Measurements from ENCODE around the gene MAD1L1.

The MAD1L1 gene

GRCh38 chr7:1924258-1924817 lies 308.4 kb downstream of the MAD1L1 start:
- Histone ChIP-seq H3K9me3 (no peaks in the 10 kb centered on the region), H3K4me3 (ENCODE audit: low read depth in 1 of 2, low read length in 1 of 2) (no peak overlapping the region), H3K4me1 (ENCODE audit: control insufficient read depth in 1 of 2, insufficient read depth in 1 of 2, low read depth in 1 of 2, low read length in 1 of 2) (peaks cover 0 to 8% of the 10 kb centered on the region in 2 experiments), H3K27ac (no peak overlapping the region), H3K36me3 (no peaks in the 10 kb centered on the region), H3K27me3 (peaks cover 20% of the 10 kb centered on the region)
- no peak for TF ChIP-seq CTCF (IDR thresholded peaks at IDR 0.05)

DNA sequence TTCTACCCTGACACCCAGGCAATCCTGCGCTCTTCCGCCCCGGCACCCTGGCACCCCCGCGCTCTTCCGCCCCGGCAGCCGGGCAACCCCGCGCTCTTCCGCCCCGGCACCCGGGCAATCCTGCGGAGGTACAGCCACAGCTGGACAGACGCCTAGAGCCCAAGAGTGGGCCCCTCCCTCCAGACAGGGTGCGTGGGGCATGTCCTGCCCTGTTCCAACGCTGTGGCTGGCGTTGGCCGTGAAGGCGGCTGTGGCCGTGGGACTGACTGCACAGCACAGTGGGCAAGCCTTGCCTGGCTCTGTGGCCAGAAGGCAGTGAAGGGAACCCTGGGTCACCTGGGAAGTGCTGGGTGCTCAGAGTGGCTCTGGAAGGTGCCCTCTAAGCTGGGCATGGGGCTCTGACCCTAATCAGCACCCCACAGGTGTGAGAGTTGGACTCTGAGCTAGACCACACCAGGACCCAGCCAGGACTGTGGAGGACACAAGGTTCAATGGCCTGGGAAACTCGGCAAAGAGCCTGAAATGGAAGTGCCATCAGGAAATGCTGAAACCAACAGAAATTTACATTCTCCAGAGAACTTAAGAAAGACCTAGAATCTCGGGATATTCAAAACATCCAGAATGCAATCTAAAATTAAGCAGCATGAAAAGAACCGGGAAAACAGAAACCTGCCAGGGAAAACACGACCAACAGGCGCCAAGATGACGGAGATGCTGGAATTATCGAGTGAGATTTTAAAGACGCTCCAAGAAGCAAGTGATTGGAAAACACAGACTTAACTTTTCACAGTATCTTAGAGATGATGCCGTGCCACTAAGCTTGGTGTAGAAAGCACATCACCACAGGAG lies 309.1 kb downstream of the MAD1L1 start:
- Histone ChIP-seq H3K9me3 (no peaks in the 10 kb centered on the region), H3K36me3 (no peaks in the 10 kb centered on the region), H3K4me3 (ENCODE audit: low read depth in 1 of 2, low read length in 1 of 2) (no peak overlapping the region), H3K4me1 (ENCODE audit: control insufficient read depth in 1 of 2, insufficient read depth in 1 of 2, low read depth in 1 of 2, low read length in 1 of 2) (peaks cover 0 to 8% of the 10 kb centered on the region in 2 experiments), H3K27me3 (peaks cover 21% of the 10 kb centered on the region), H3K27ac (no peak overlapping the region)
- no peak for TF ChIP-seq CTCF (IDR thresholded peaks at IDR 0.05)

GRCh38 chr7:1922870-1923236 lies 309.9 kb downstream of the MAD1L1 start:
- Histone ChIP-seq H3K4me1 (ENCODE audit: control insufficient read depth in 1 of 2, insufficient read depth in 1 of 2, low read depth in 1 of 2, low read length in 1 of 2) (peaks cover 0 to 8% of the 10 kb centered on the region in 2 experiments), H3K27ac (no peak overlapping the region), H3K4me3 (ENCODE audit: low read depth in 1 of 2, low read length in 1 of 2) (no peak overlapping the region)

GRCh38 chr7:1922071-1922869 lies 310.5 kb downstream of the MAD1L1 start:
- H3K27me3 ChIP-seq = peaks cover 21% of the 10 kb centered on the region
- peaks cover 0 to 8% of the 10 kb centered on the region in 2 experiments for H3K4me1 ChIP-seq (ENCODE audit: control insufficient read depth in 1 of 2, insufficient read depth in 1 of 2, low read depth in 1 of 2, low read length in 1 of 2)
- H3K27ac ChIP-seq = no peak overlapping the region
- TF ChIP-seq CTCF (IDR thresholded peaks at IDR 0.05) = no peak
- no peaks in the 10 kb centered on the region for H3K36me3 ChIP-seq
- H3K4me3 ChIP-seq (ENCODE audit: low read depth in 1 of 2, low read length in 1 of 2) = no peak overlapping the region
- H3K9me3 ChIP-seq = no peaks in the 10 kb centered on the region

More at GRCh38 chr7:1922870-1923236, 309.9 kb downstream of the MAD1L1 start:
- Histone ChIP-seq H3K27me3 (peaks cover 21% of the 10 kb centered on the region), H3K36me3 (no peaks in the 10 kb centered on the region), H3K9me3 (no peaks in the 10 kb centered on the region)
- no peak for TF ChIP-seq CTCF (IDR thresholded peaks at IDR 0.05)

GRCh38 chr7:1920881-1921280 lies 311.9 kb downstream of the MAD1L1 start:
- Histone ChIP-seq H3K9me3 (no peaks in the 10 kb centered on the region), H3K27me3 (peaks cover 21% of the 10 kb centered on the region), H3K27ac (no peak overlapping the region), H3K4me3 (ENCODE audit: low read depth in 1 of 2, low read length in 1 of 2) (no peak overlapping the region), H3K36me3 (no peaks in the 10 kb centered on the region), H3K4me1 (ENCODE audit: control insufficient read depth in 1 of 2, insufficient read depth in 1 of 2, low read depth in 1 of 2, low read length in 1 of 2) (peaks cover 0 to 8% of the 10 kb centered on the region in 2 experiments)
- no peak for TF ChIP-seq CTCF (IDR thresholded peaks at IDR 0.05)
